Heart left ventricle (tissue), 13 donors: ENCODE data around the gene HTR6.

Experiments
- CTCF ChIP-seq, 12 donors: fragments of 200-600 bp; sonication (generic) in 4 of 12; IDR thresholded peaks; one replicate each; pipeline versions ENCODE4 v1.5.0 to v1.8.0; 2018 to 2022; ENCODE audit warnings: antibody characterized with exemption in 12 of 12, mild to moderate bottlenecking in 5 of 12
- POLR2A ChIP-seq, 2 donors: fragments of 450-650 bp; IDR thresholded peaks; one replicate each; pipeline ENCODE4 v1.6.1; 2017; ENCODE audit warnings: antibody characterized with exemption in 2 of 2, mild to moderate bottlenecking in 2 of 2, moderate library complexity in 2 of 2
- donor health status: ischemic (EF 13 %, LVEDD 7.1; RV severe dilation, severe dysfunction).
- donor health status: DM: no; HTN: yes; CAD: no.
- donor health status: DM: no; HTN: no; CAD: no.
- donor health status: ischemic (EF 25% LVEDD 6.9; RV normal size, moderate dysfunction).
- donor health status: ischemic (EF 25% LVEDD 5.7; RV mildly dilated, moderate dysfunction).
- donor health status: ischemic (EF 35%, LVEDD 5.7; RV mildly dilated, moderate dysfunction).
- donor health status: nonischemic (EF 11% LVEDD 7.7; RV severe dilation, severe dysfunction).
- donor health status: DM: yes; HTN: yes; CAD: no.
- donor health status: PGD.
- donor health status: ischemic (EF 29% LVEDD 5.4; RV normal size, mild dysfunction).
- donor health status: nonischemic (EF 23%, LVEDD 6.1; RV moderate dilation, normal function).

- TF ChIP-seq CTCF (IDR thresholded peaks at IDR 0.05) (peak; percentile 58 to 84 (median 74)), POLR2A (IDR thresholded peaks at IDR 0.05) (no peak)
Observed at GRCh38 chr1:19715334-19716203, 50.9 kb downstream of the HTR6 start.
